HEK293T (cell line): ENCODE measurements around the gene EIF4G3.

Source experiments
- BHLHE40 ChIP-seq: fragments of 450-650 bp; IDR thresholded peaks from 2 replicates; pipeline ENCODE4 v1.6.1; 2016; ENCODE audit warnings: mild to moderate bottlenecking, moderate library complexity, borderline replicate concordance
- CTBP1 ChIP-seq: fragments of 450-650 bp; IDR thresholded peaks from 2 replicates; pipeline ENCODE4 v1.6.1; 2016; ENCODE audit warnings: borderline replicate concordance
- ELF4 ChIP-seq: fragments of 450-650 bp; IDR thresholded peaks from 2 replicates; pipeline ENCODE4 v1.6.1; 2017; ENCODE audit warnings: antibody characterized with exemption
- FOXA1 ChIP-seq: fragments of 450-650 bp; IDR thresholded peaks from 2 replicates; pipeline ENCODE4 v1.6.1; 2016; ENCODE audit warnings: mild to moderate bottlenecking
- FOXK2 ChIP-seq: fragments of 450-650 bp; IDR thresholded peaks from 2 replicates; pipeline ENCODE4 v1.6.1; 2016; ENCODE audit warnings: mild to moderate bottlenecking
- HDGF ChIP-seq: fragments of 450-650 bp; IDR thresholded peaks from 2 replicates; pipeline ENCODE4 v1.6.1; 2017; ENCODE audit warnings: antibody characterized with exemption, borderline replicate concordance
- L3MBTL2 ChIP-seq: fragments of 450-650 bp; conservative IDR thresholded peaks from 2 replicates; pipeline ENCODE4 v1.6.1; 2016; ENCODE audit warnings: mild to moderate bottlenecking
- NFRKB ChIP-seq: fragments of 450-650 bp; IDR thresholded peaks from 2 replicates; pipeline ENCODE4 v1.6.1; 2016; ENCODE audit warnings: mild to moderate bottlenecking, moderate library complexity
- SP1 ChIP-seq: fragments of 450-650 bp; IDR thresholded peaks from 2 replicates; pipeline ENCODE4 v1.6.1; 2017
- SUZ12 ChIP-seq: fragments of 450-650 bp; IDR thresholded peaks from 2 replicates; pipeline ENCODE4 v1.6.1; 2016; ENCODE audit warnings: mild to moderate bottlenecking
- TARDBP ChIP-seq: fragments of 450-650 bp; IDR thresholded peaks from 2 replicates; pipeline ENCODE4 v1.6.1; 2016
- ZNF384 ChIP-seq: fragments of 450-650 bp; IDR thresholded peaks from 2 replicates; pipeline ENCODE4 v1.6.1; 2016

DNA sequence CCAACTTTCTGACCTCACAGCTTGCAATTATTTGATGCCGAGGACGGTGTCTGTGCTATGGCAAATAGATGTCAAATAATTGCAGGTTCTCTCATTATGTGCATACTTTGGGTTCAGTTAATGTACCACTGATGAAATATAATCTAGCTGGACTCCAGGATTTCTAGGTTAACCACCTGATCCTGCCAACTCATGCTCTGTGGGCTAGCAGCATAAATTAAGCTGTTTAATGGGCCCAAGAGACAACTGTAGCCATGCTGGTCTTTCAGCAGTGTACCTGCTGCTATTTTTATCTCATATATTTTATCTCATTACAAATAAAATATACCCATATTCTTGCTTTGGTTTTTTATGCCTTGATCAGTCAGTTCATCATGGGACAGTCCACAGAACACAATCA lies 346.3 kb downstream of the EIF4G3 start:
- TF ChIP-seq FOXK2 (no peak), SP1 (no peak), FOXA1 (no peak), SUZ12 (no peak), L3MBTL2 (no peak), BHLHE40 (no peak), NFRKB (no peak), HDGF (no peak), CTBP1 (no peak), TARDBP (no peak), ELF4 (no peak), ZNF384 (no peak)
